KMS-11 (cell line): ENCODE results near the gene BRCA1.

Experiments used
- H2AFZ ChIP-seq: fragments of 200-600 bp; sonication (generic); 2 replicates; pipeline ENCODE4 v1.6.1; 2016; ENCODE audit warnings: antibody characterized with exemption, mixed run types, low read depth
- H3K27ac ChIP-seq: fragments of 200-600 bp; sonication (generic); 2 replicates; pipeline ENCODE4 v1.6.1; 2016; ENCODE audit warnings: mild to moderate bottlenecking, mixed run types
- H3K27me3 ChIP-seq: fragments of 200-600 bp; sonication (generic); 2 replicates; pipeline ENCODE4 v1.6.1; 2017; ENCODE audit warnings: mild to moderate bottlenecking, low read depth, mixed run types, moderate library complexity; ENCODE audit not compliant: insufficient read depth
- H3K36me3 ChIP-seq: fragments of 200-600 bp; sonication (generic); 2 replicates; pipeline ENCODE4 v1.6.1; 2017; ENCODE audit warnings: mild to moderate bottlenecking, mixed run types; ENCODE audit not compliant: insufficient read depth
- H3K4me1 ChIP-seq: fragments of 200-600 bp; sonication (generic); 2 replicates; pipeline ENCODE4 v1.6.1; 2016; ENCODE audit warnings: mild to moderate bottlenecking, low read depth, mixed run types; ENCODE audit not compliant: poor library complexity, severe bottlenecking
- H3K4me2 ChIP-seq: fragments of 200-600 bp; sonication (generic); 2 replicates; pipeline ENCODE4 v1.7.0; 2016; ENCODE audit warnings: mild to moderate bottlenecking, mixed run types
- H3K4me3 ChIP-seq: fragments of 200-600 bp; sonication (generic); IDR thresholded peaks from 2 replicates; pipeline ENCODE4 v1.6.1; 2017; ENCODE audit warnings: low read depth, low read length, mixed read lengths; ENCODE audit not compliant: insufficient read depth
- H3K79me2 ChIP-seq: fragments of 200-600 bp; sonication (generic); 2 replicates; pipeline ENCODE4 v1.6.1; 2016; ENCODE audit warnings: low read depth, mixed run types; ENCODE audit not compliant: insufficient read depth
- H3K9ac ChIP-seq: fragments of 200-600 bp; sonication (generic); 2 replicates; pipeline ENCODE4 v1.6.1; 2016; ENCODE audit warnings: mild to moderate bottlenecking, mixed run types
- H4K20me1 ChIP-seq: fragments of 200-600 bp; sonication (generic); 2 replicates; pipeline ENCODE4 v1.6.1; 2016; ENCODE audit warnings: mild to moderate bottlenecking, mixed run types; ENCODE audit not compliant: insufficient read depth
- CTCF ChIP-seq: fragments of 200-600 bp; sonication (generic); conservative IDR thresholded peaks from 2 replicates; pipeline ENCODE4 v1.6.1; 2017; ENCODE audit warnings: low read depth, mild to moderate bottlenecking, antibody characterized with exemption, low read length, moderate library complexity, mixed read lengths

Gene BRCA1

GRCh38 chr17:43020030-43020621 lies 105.0 kb downstream of the BRCA1 start:
- Histone ChIP-seq H3K4me1 (peaks cover 18% of the 10 kb centered on the region), H3K27ac (no peak overlapping the region), H3K27me3 (no peaks in the 10 kb centered on the region), H3K79me2 (no peaks in the 10 kb centered on the region), H3K4me2 (no peak overlapping the region), H2AFZ (no peak overlapping the region), H4K20me1 (no peaks in the 10 kb centered on the region), H3K4me3 (no peak overlapping the region), H3K36me3 (no peaks in the 10 kb centered on the region), H3K9ac (no peak overlapping the region)
- no peak for TF ChIP-seq CTCF

- no peak overlapping the region for H3K9ac ChIP-seq
- H3K27ac ChIP-seq = no peak overlapping the region
- no peak for TF ChIP-seq CTCF
- H3K4me2 ChIP-seq = no peak overlapping the region
- no peak overlapping the region for H3K4me3 ChIP-seq
- no peak overlapping the region for H2AFZ ChIP-seq
- no peaks in the 10 kb centered on the region for H4K20me1 ChIP-seq
- no peaks in the 10 kb centered on the region for H3K27me3 ChIP-seq
- H3K36me3 ChIP-seq = no peaks in the 10 kb centered on the region
- H3K4me1 ChIP-seq = peaks cover 18% of the 10 kb centered on the region
- no peaks in the 10 kb centered on the region for H3K79me2 ChIP-seq
Measured at GRCh38 chr17:43019418-43019817, 105.7 kb downstream of the BRCA1 start.

- Histone ChIP-seq H2AFZ (no peak overlapping the region), H3K4me1 (peaks cover 18% of the 10 kb centered on the region), H3K79me2 (no peaks in the 10 kb centered on the region), H3K27ac (no peak overlapping the region), H3K36me3 (no peaks in the 10 kb centered on the region), H3K4me3 (no peak overlapping the region), H3K9ac (no peak overlapping the region), H4K20me1 (no peaks in the 10 kb centered on the region), H3K27me3 (no peaks in the 10 kb centered on the region), H3K4me2 (no peak overlapping the region)
- TF ChIP-seq CTCF = no peak
Measured at GRCh38 chr17:43018932-43019331, 106.2 kb downstream of the BRCA1 start.

- no peaks in the 10 kb centered on the region for H3K79me2 ChIP-seq
- H3K9ac ChIP-seq = no peak overlapping the region
- no peaks in the 10 kb centered on the region for H3K27me3 ChIP-seq
- H3K4me3 ChIP-seq = no peak overlapping the region
- peaks cover 18% of the 10 kb centered on the region for H3K4me1 ChIP-seq
- no peak overlapping the region for H3K27ac ChIP-seq
- H3K36me3 ChIP-seq = no peaks in the 10 kb centered on the region
- no peaks in the 10 kb centered on the region for H4K20me1 ChIP-seq
- H3K4me2 ChIP-seq = no peak overlapping the region
- H2AFZ ChIP-seq = no peak overlapping the region
- no peak for TF ChIP-seq CTCF
Measured at GRCh38 chr17:43018008-43018853, 106.9 kb downstream of the BRCA1 start.
